H9 (cell line): ENCODE results near the gene SETBP1. TPM values are rescaled to one million over a fixed set of nuclear protein-coding genes. Genes with fewer than 3 reads are reported as not detected.

ENCODE experiments used
- DNase-seq: peaks from one replicate; pipeline ENCODE4 v3.0.0-alpha.2; 2017
- H2AFZ ChIP-seq: one replicate; pipeline ENCODE4 v1.6.1; 2013; ENCODE audit warnings: mild to moderate bottlenecking, low read length, control low read depth, moderate library complexity
- H2AK5ac ChIP-seq: 2 replicates; pipeline ENCODE4 v1.6.1; 2013; ENCODE audit warnings: low read length, control low read depth, mixed read lengths; ENCODE audit not compliant: insufficient read length
- H2BK120ac ChIP-seq: one replicate; pipeline ENCODE4 v1.6.1; 2013; ENCODE audit warnings: low read depth, mild to moderate bottlenecking, low read length, control low read depth, inconsistent platforms; ENCODE audit not compliant: poor library complexity, severe bottlenecking
- H2BK12ac ChIP-seq: 2 replicates; pipeline ENCODE4 v1.6.1; 2013; ENCODE audit warnings: low read length, control low read depth, mixed read lengths, low read depth; ENCODE audit not compliant: insufficient read length
- H2BK15ac ChIP-seq: 2 replicates; pipeline ENCODE4 v1.6.1; 2013; ENCODE audit warnings: low read depth, low read length, control low read depth
- H2BK20ac ChIP-seq: one replicate; pipeline ENCODE4 v1.6.1; 2013; ENCODE audit warnings: low read depth, mild to moderate bottlenecking, low read length, control low read depth, inconsistent platforms; ENCODE audit not compliant: poor library complexity, severe bottlenecking
- H2BK5ac ChIP-seq: 2 replicates; pipeline ENCODE4 v1.6.1; 2013; ENCODE audit warnings: low read length, control low read depth, mixed read lengths; ENCODE audit not compliant: insufficient read length
- H3K14ac ChIP-seq: 2 replicates; pipeline ENCODE4 v1.6.1; 2013; ENCODE audit warnings: low read length, control low read depth; ENCODE audit not compliant: insufficient read depth
- H3K18ac ChIP-seq: 2 replicates; pipeline ENCODE4 v1.6.1; 2013; ENCODE audit warnings: low read depth, mild to moderate bottlenecking, mixed read lengths, low read length, control low read depth; ENCODE audit not compliant: insufficient read length
- H3K23ac ChIP-seq: 2 replicates; pipeline ENCODE4 v1.6.1; 2013; ENCODE audit warnings: low read length, control low read depth, mixed read lengths, low read depth; ENCODE audit not compliant: insufficient read length
- H3K23me2 ChIP-seq: 2 replicates; pipeline ENCODE4 v1.6.1; 2013; ENCODE audit warnings: low read depth, mild to moderate bottlenecking, mixed read lengths, low read length, control low read depth; ENCODE audit not compliant: insufficient read length, poor library complexity, severe bottlenecking
- H3K27ac ChIP-seq: 2 replicates; pipeline ENCODE4 v1.5.1; 2013; ENCODE audit warnings: low read length, control low read depth, mixed read lengths, low read depth; ENCODE audit not compliant: insufficient read length
- H3K27me3 ChIP-seq: 2 replicates; pipeline ENCODE4 v1.6.1; 2013; ENCODE audit warnings: low read length, control low read depth, inconsistent platforms; ENCODE audit not compliant: insufficient read depth
- H3K4ac ChIP-seq: 2 replicates; pipeline ENCODE4 v1.6.1; 2013; ENCODE audit warnings: low read depth, mild to moderate bottlenecking, control low read depth, inconsistent platforms, low read length, moderate library complexity
- H3K4me1 ChIP-seq: 2 replicates; pipeline ENCODE4 v1.6.1; 2013; ENCODE audit warnings: low read length, control low read depth, inconsistent platforms; ENCODE audit not compliant: insufficient read depth
- H3K4me2 ChIP-seq: 2 replicates; pipeline ENCODE4 v1.6.1; 2013; ENCODE audit warnings: low read length, control low read depth, mixed read lengths; ENCODE audit not compliant: insufficient read length, insufficient read depth
- H3K56ac ChIP-seq: 2 replicates; pipeline ENCODE4 v1.6.1; 2013; ENCODE audit warnings: low read depth, mild to moderate bottlenecking, mixed read lengths, low read length, control low read depth; ENCODE audit not compliant: insufficient read length
- H3K79me1 ChIP-seq: 2 replicates; pipeline ENCODE4 v1.6.1; 2013; ENCODE audit warnings: low read depth, mild to moderate bottlenecking, moderate library complexity, low read length, control low read depth, inconsistent platforms; ENCODE audit not compliant: insufficient read depth, poor library complexity, severe bottlenecking
- H3K79me2 ChIP-seq: 2 replicates; pipeline ENCODE4 v1.6.1; 2013; ENCODE audit warnings: low read length, control low read depth, inconsistent platforms; ENCODE audit not compliant: insufficient read depth
- H3K9ac ChIP-seq: 2 replicates; pipeline ENCODE4 v1.6.1; 2013; ENCODE audit warnings: low read length, control low read depth, mixed read lengths; ENCODE audit not compliant: insufficient read length; ENCODE audit errors: extremely low read depth
- H3K9me3 ChIP-seq: one replicate; pipeline ENCODE4 v1.6.1; 2013; ENCODE audit warnings: low read depth, low read length, inconsistent platforms; ENCODE audit not compliant: control insufficient read depth
- H3T11ph ChIP-seq: one replicate; pipeline ENCODE4 v1.6.1; 2013; ENCODE audit warnings: mild to moderate bottlenecking, low read length, control low read depth, inconsistent platforms
- H4K20me1 ChIP-seq: one replicate; pipeline ENCODE4 v1.6.1; 2013; ENCODE audit not compliant: control insufficient read depth, insufficient read length, insufficient read depth
- H4K5ac ChIP-seq: 2 replicates; pipeline ENCODE4 v1.6.1; 2013; ENCODE audit warnings: low read depth, mild to moderate bottlenecking, mixed read lengths, low read length, control low read depth; ENCODE audit not compliant: insufficient read length
- H4K8ac ChIP-seq: replicated peaks from 2 replicates; pipeline ENCODE4 v1.6.1; 2013; ENCODE audit warnings: low read length, control low read depth, mixed read lengths, low read depth; ENCODE audit not compliant: insufficient read length
- H4K91ac ChIP-seq: 2 replicates; pipeline ENCODE4 v1.6.1; 2013; ENCODE audit warnings: low read depth, mild to moderate bottlenecking, moderate library complexity, mixed read lengths, low read length, control low read depth; ENCODE audit not compliant: insufficient read length
- H3K27ac Mint-ChIP-seq, 3 experiments: 2 replicates in 2 of 3; 3 replicates in 1 of 3; pipeline ENCODE4 v1.8.0; 2020 to 2021; ENCODE audit warnings: mixed read lengths in 3 of 3, mild to moderate bottlenecking in 1 of 3, moderate library complexity in 1 of 3
- H3K27me3 Mint-ChIP-seq: 2 replicates; pipeline ENCODE4 v1.8.0; 2021; ENCODE audit warnings: low read depth, mild to moderate bottlenecking, moderate library complexity, mixed read lengths
- H3K36me3 Mint-ChIP-seq, 3 experiments: 2 replicates in 2 of 3; 3 replicates in 1 of 3; pipeline ENCODE4 v1.8.0; 2020 to 2021; ENCODE audit warnings: low read depth in 3 of 3, mixed read lengths in 3 of 3; ENCODE audit not compliant: insufficient read depth in 1 of 3
- H3K4me1 Mint-ChIP-seq, 2 experiments: 2 replicates each; pipeline ENCODE4 v1.8.0; 2020; ENCODE audit warnings: mixed read lengths in 2 of 2
- H3K4me3 Mint-ChIP-seq, 2 experiments: 2 replicates in 1 of 2; 3 replicates in 1 of 2; pipeline ENCODE4 v1.8.0; 2020 to 2021; ENCODE audit warnings: mild to moderate bottlenecking in 2 of 2, mixed read lengths in 2 of 2, moderate library complexity in 1 of 2
- H3K9me3 Mint-ChIP-seq, 2 experiments: 2 replicates in 1 of 2; 3 replicates in 1 of 2; pipeline ENCODE4 v1.8.0; 2020; ENCODE audit warnings: mild to moderate bottlenecking in 2 of 2, mixed read lengths in 2 of 2, moderate library complexity in 1 of 2
- CTCF ChIP-seq: fragments of 200-600 bp; sonication (generic); conservative IDR thresholded peaks from 3 replicates; pipeline ENCODE4 v1.8.0; 2021; ENCODE audit warnings: antibody characterized with exemption, mild to moderate bottlenecking
- WGBS: extraction: QIAGEN DNeasy Blood & Tissue Kit; methylation state at CpG from one replicate; pipeline ENCODE4 v1.1.7; 2013; ENCODE audit warnings: missing lambda C conversion rate, low lambda C conversion rate, mixed read lengths; ENCODE audit not compliant: insufficient read length; ENCODE audit errors: extremely low coverage; 5-methylcytosine and 5-hydroxymethylcytosine counted together
- total RNA-seq: library from RNA; stranded (reverse); gene quantifications from 2 replicates; pipeline ENCODE4 v1.2.1, GENCODE V29; 2021

The SETBP1 gene
- total RNA-seq, 1 experiment from 2014 or later: 4.6 TPM

DNA sequence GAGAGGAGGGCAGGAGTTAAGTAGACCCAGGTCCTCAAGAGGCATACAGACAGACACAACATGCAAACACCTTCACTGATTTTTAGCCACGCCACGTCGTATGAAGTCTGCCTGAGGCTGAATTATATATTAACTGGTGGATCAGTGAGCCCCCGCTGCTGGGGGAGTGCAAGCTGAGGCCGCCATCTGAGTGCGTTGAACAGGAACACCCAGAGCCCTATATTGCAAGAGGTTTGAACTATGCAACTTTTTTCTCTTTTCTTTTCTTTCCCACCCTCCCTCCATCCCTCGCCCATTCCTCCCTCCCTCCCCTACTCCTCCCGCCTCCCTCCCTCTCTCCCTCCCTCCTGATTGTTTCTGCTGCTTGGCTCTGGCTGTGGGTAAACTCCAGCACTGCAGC is 30.2 kb downstream of the SETBP1 start:
- Mint-ChIP-seq H3K4me3 (no peak overlapping the region), H3K4me1 (peaks cover 30 to 47% of the 10 kb centered on the region in 2 experiments), H3K27me3 (no peaks in the 10 kb centered on the region), H3K9me3 (no peaks in the 10 kb centered on the region), H3K36me3 (peaks cover 0 to 16% (median 2%) of the 10 kb centered on the region in 3 experiments; a peak in 5 of 7 replicates), H3K27ac (peak overlapping the region in 2 of 3 experiments; percentile 45 to 95; a peak in 2 of 7 replicates)
- no peaks in the 10 kb centered on the region for H3K23me2 ChIP-seq
- no peak overlapping the region for H3K56ac ChIP-seq
- no peak overlapping the region for H4K5ac ChIP-seq
- peaks cover 2% of the 10 kb centered on the region for H4K20me1 ChIP-seq
- H3K14ac ChIP-seq: no peak overlapping the region
- no peak for TF ChIP-seq CTCF
- H4K91ac ChIP-seq: no peak overlapping the region
- H3K27me3 ChIP-seq: no peaks in the 10 kb centered on the region
- no peaks in the 10 kb centered on the region for H3K9me3 ChIP-seq
- no peak overlapping the region for H2BK5ac ChIP-seq
- no peak overlapping the region for H2BK120ac ChIP-seq
- no peak overlapping the region for H3K4ac ChIP-seq
- no peak overlapping the region for H2AK5ac ChIP-seq
- H3K27ac ChIP-seq: no peak overlapping the region
- no peak overlapping the region for H2BK12ac ChIP-seq
- H4K8ac ChIP-seq: no peak overlapping the region
- no peak overlapping the region for H3T11ph ChIP-seq
- H3K79me1 ChIP-seq: no peaks in the 10 kb centered on the region
- H3K23ac ChIP-seq: no peak overlapping the region
- H2AFZ ChIP-seq: no peak overlapping the region
- H3K4me2 ChIP-seq: no peak overlapping the region
- no CpG with 5 or more reads among the region's 8 CpGs for WGBS
- no peaks in the 10 kb centered on the region for H3K79me2 ChIP-seq
- no peak overlapping the region for H2BK20ac ChIP-seq
- H2BK15ac ChIP-seq: no peak overlapping the region
- H3K9ac ChIP-seq: no peak overlapping the region
- DNase-seq: no peak
- no peak overlapping the region for H3K18ac ChIP-seq
- H3K4me1 ChIP-seq: peaks cover 9% of the 10 kb centered on the region
